GM19463 (cell line): Measurements from ENCODE around the gene OSBPL7.

Source experiments
- ATAC-seq: cut with Tn5 transposase; IDR thresholded peaks from one replicate; pipeline ENCODE4 v1.9.1; 2021; ENCODE audit warnings: mild to moderate bottlenecking, moderate library complexity; ENCODE audit not compliant: unreplicated experiment

The OSBPL7 gene

GRCh38 chr17:47808036-47808829 is 13.4 kb downstream of the OSBPL7 start:
- ATAC-seq: no peak

GRCh38 chr17:47807421-47807820 is 14.2 kb downstream of the OSBPL7 start:
- no peak for ATAC-seq

- ATAC-seq: no peak
Observed at GRCh38 chr17:47806913-47807255, 14.7 kb downstream of the OSBPL7 start.

GRCh38 chr17:47806026-47806912 is 15.3 kb downstream of the OSBPL7 start:
- ATAC-seq: no peak

GRCh38 chr17:47804461-47804860 is 17.1 kb downstream of the OSBPL7 start:
- no peak for ATAC-seq

DNA sequence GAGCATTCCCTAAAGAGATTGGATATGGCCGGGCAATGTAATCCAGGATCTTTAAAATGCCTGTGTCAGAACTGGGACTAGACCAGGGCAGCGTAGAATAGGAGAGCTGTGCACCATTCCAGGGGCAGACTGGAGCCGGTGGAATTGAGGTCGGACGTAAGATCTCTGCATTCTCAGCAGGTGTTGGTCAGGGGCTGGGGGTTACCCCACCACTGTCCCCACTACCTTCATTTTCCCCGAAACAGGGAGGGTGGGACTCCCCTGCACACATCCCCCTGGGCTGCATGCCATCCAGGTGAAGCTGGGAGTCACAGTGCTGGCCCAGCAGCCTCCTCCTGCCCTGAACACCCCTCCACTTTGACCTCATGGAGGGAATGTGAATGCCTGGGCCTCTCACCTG is 17.8 kb downstream of the OSBPL7 start:
- no peak for ATAC-seq

- no peak for ATAC-seq
Observed at GRCh38 chr17:47803201-47803600, 18.4 kb downstream of the OSBPL7 start.

DNA sequence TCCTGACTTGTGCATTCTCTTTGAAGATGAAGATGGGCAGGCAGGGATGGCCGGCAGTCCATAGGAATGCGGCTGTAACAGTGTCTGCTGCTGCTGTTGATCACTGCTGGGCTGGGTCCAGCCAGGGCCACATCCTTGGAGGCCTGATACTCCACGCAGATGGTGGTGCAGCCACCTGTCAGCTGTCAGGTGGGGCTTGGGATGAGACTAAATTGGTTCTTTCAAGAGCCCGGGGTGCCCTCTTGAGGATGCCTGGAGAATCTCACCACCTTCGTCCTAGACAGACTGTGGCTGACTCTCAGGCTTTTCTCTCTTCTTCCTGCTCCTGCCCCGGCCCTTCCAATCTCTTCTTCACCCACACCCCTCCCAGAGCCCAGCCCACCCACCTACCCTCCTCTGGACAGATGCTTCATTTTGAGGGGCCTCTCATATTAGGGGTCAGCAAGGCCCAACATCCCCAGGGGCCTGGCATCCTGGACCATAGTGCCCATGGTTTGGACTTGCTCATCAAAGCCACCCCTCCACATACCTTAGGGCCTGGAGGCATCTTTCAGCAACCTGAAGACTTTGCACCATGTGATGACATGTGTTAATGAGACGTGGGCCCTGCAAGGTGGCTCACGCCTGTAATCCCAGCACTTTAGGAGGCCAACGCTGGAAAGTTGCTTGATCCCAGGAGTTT is 19.1 kb downstream of the OSBPL7 start:
- ATAC-seq: no peak

DNA sequence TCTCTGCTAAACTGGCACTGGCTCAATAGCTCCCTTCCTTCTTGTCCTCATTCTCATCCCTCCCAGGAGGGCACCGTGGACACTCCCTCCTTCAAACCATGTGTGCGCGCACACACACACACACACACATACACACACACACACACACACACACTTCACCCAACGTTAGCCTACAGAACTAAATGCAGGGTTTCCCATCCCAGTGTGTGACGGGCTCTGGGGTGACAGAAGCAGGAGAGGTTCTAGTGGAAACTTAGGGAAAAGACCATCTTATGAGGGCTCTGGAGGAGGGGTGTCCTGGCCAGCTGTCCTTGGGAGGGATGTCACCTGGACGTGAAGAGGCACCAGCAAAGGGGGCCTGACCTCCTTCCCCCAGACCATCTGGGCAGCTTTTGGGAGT is 19.7 kb downstream of the OSBPL7 start:
- no peak for ATAC-seq

DNA sequence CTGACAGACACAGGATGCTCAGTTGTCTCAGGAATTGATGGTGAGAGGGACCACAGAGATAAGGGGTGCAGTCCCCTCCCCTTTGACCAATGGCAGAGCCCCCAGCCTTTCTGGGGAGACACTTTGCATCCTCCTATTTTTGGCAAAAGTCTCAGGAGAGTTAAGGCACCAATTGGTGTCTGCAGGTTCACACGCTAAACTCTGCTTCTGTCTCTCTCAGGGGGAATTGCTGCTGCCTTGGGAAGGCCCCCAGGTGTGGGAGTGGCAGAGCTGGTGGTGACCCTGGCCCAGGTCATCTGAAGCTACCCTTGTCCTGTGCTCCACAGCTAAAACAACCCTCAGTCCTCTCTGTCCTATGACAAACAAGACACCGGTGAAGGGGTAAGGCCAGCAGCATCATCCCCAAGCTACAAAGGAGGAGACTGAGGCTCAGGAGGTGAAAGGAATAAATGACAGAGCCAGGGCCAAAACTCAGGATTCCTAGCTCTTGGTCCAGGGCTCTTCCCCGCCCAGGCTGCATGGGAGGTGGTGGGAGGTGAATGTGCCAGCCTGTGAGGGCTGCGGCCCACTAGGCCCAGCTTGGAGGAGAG is 20.3 kb downstream of the OSBPL7 start:
- no peak for ATAC-seq

DNA sequence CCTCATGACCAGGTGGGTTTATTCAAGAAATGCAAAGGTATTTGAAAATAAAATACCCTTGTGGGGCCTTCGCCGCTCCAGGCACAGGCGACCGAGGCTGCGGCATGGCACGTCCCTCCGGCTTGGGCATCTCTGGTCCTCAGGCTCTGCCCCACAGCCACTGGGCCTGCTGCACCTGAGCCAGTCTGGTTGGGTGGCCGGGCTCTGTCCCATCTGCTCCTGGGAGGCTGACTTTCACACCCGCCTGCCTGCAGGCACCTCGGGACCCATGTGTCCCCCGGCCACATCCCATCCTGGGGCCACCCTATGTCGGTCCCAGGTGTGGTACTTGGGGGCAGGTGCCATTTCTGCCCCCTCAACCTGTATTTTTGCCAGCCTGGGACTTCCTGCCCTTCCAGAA is 20.9 kb downstream of the OSBPL7 start:
- no peak for ATAC-seq

GRCh38 chr17:47797797-47798196 is 23.8 kb downstream of the OSBPL7 start:
- ATAC-seq: no peak

- ATAC-seq: no peak
Observed at GRCh38 chr17:47792979-47793378, 28.6 kb downstream of the OSBPL7 start.

- no peak for ATAC-seq
Observed at GRCh38 chr17:47792457-47792856, 29.1 kb downstream of the OSBPL7 start.

DNA sequence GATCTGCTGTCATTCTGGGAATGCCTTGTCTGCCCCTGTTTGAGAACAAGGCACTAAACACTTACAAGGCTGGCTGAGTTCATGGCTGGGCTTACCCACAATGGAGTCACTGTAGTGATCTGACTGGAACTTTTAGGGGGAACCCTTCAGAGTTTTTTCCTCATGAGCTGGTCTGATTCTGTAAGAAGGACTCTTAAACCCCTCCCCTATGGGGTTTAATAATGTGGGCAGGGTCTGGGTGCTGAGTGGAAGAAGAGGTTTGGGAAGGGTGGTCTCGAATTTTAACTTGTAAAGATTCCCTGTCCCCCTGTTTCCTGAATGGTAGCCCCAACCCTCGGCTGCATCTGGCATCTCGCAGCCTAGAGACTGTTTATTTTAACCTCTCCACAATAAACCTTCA is 30.6 kb downstream of the OSBPL7 start:
- ATAC-seq: no peak

- no peak for ATAC-seq
Observed at GRCh38 chr17:47789611-47790561, 31.7 kb downstream of the OSBPL7 start.

GRCh38 chr17:47785538-47786123 is 36.0 kb downstream of the OSBPL7 start:
- no peak for ATAC-seq

GRCh38 chr17:47781397-47781796 is 40.2 kb downstream of the OSBPL7 start:
- ATAC-seq: no peak

- ATAC-seq: no peak
Observed at GRCh38 chr17:47778184-47778635, 43.4 kb downstream of the OSBPL7 start.
